HG02943 (cell line): ENCODE data around the gene TOM1.

Experiments
- ATAC-seq: cut with Tn5 transposase; IDR thresholded peaks from one replicate; pipeline ENCODE4 v1.9.1; 2021; ENCODE audit warnings: mild to moderate bottlenecking, low read depth, moderate library complexity; ENCODE audit not compliant: unreplicated experiment

Gene TOM1

GRCh38 chr22:35343664-35344550 lies 44.2 kb downstream of the TOM1 start:
- ATAC-seq: no peak

GRCh38 chr22:35344956-35345690 lies 45.4 kb downstream of the TOM1 start:
- peak; percentile 67 for ATAC-seq

- no peak for ATAC-seq
These were observed 46.3 kb downstream of the TOM1 start for GRCh38 chr22:35345808-35346505.

GRCh38 chr22:35346596-35347220 lies 47.0 kb downstream of the TOM1 start:
- ATAC-seq: no peak

GRCh38 chr22:35347462-35347861 lies 47.8 kb downstream of the TOM1 start:
- no peak for ATAC-seq

GRCh38 chr22:35348026-35348590 lies 48.4 kb downstream of the TOM1 start:
- ATAC-seq: no peak

- ATAC-seq: no peak
These were observed 49.0 kb downstream of the TOM1 start for GRCh38 chr22:35348703-35349102.

GRCh38 chr22:35349368-35349703 lies 49.6 kb downstream of the TOM1 start:
- ATAC-seq: no peak

- no peak for ATAC-seq
These were observed 50.2 kb downstream of the TOM1 start for GRCh38 chr22:35349704-35350538.

GRCh38 chr22:35350539-35351503 lies 51.1 kb downstream of the TOM1 start:
- peak; percentile 84 for ATAC-seq

GRCh38 chr22:35352214-35353111 lies 52.8 kb downstream of the TOM1 start:
- ATAC-seq: no peak

- no peak for ATAC-seq
These were observed 53.6 kb downstream of the TOM1 start for GRCh38 chr22:35353318-35353717.

- ATAC-seq: no peak
These were observed 54.4 kb downstream of the TOM1 start for GRCh38 chr22:35354068-35354467.

- no peak for ATAC-seq
These were observed 58.4 kb downstream of the TOM1 start for GRCh38 chr22:35357883-35358621.

- ATAC-seq: no peak
These were observed 59.8 kb downstream of the TOM1 start for GRCh38 chr22:35359380-35360065.

GRCh38 chr22:35361001-35361558 lies 61.4 kb downstream of the TOM1 start:
- ATAC-seq: no peak
